DOHH2 (cell line): ENCODE data around the gene PLPPR3.

Experiments
- EZH2phosphoT487 ChIP-seq: fragments of 200-600 bp; sonication (generic); IDR thresholded peaks from 2 replicates; pipeline ENCODE4 v1.6.1; 2017; ENCODE audit warnings: borderline replicate concordance, mild to moderate bottlenecking, antibody characterized with exemption, low read length, moderate library complexity, mixed read lengths
- TF ChIP-seq, protein P1 (sequence below): fragments of 200-600 bp; sonication (generic); IDR thresholded peaks from one replicate; pipeline ENCODE4 v1.5.1; 2014; ENCODE audit warnings: antibody characterized with exemption, mild to moderate bottlenecking, low read depth, low read length; ENCODE audit not compliant: poor library complexity, severe bottlenecking

DNA sequence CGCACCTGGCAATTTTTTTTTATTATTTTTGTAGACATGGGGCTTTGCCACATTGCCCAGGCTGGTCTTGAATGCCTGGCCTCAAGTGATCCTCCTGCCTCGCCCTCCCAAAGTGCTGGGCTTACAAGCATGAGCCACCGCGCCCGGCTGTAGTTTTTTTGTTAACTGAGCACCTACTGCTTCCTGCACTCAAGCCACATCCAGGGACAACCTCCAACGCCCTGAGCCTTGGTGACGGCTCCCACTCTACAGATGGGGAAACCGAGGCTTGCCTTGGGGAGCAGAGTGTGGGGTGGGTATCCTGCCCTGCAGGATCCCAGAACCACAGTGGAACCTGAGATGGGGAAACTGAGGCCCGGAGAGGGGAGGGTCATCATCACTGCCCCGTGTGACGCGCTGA is 33.4 kb upstream of the PLPPR3 start:
- TF ChIP-seq, protein P1, sequence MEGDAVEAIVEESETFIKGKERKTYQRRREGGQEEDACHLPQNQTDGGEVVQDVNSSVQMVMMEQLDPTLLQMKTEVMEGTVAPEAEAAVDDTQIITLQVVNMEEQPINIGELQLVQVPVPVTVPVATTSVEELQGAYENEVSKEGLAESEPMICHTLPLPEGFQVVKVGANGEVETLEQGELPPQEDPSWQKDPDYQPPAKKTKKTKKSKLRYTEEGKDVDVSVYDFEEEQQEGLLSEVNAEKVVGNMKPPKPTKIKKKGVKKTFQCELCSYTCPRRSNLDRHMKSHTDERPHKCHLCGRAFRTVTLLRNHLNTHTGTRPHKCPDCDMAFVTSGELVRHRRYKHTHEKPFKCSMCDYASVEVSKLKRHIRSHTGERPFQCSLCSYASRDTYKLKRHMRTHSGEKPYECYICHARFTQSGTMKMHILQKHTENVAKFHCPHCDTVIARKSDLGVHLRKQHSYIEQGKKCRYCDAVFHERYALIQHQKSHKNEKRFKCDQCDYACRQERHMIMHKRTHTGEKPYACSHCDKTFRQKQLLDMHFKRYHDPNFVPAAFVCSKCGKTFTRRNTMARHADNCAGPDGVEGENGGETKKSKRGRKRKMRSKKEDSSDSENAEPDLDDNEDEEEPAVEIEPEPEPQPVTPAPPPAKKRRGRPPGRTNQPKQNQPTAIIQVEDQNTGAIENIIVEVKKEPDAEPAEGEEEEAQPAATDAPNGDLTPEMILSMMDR, result no peak
- no peak for TF ChIP-seq EZH2phosphoT487
